HEK293 (cell line): Measurements from ENCODE around the gene SF3B5.
"Not testable (repeated sequence)": the region's sequence is repeated elsewhere in the genome, so short reads cannot be mapped to it uniquely, and the experiment has no call there.

Source experiments
- KLF10 ChIP-seq: fragments of 450-650 bp; IDR thresholded peaks from 2 replicates; pipeline ENCODE4 v1.5.1; 2018; ENCODE audit warnings: missing biosample characterization, mild to moderate bottlenecking, missing genetic modification characterization
- KLF16 ChIP-seq: fragments of 450-650 bp; formaldehyde crosslinking; IDR thresholded peaks from 2 replicates; pipeline ENCODE4 v1.5.1; 2017; ENCODE audit warnings: missing biosample characterization, missing genetic modification characterization
- ZBTB20 ChIP-seq: fragments of 450-650 bp; formaldehyde crosslinking; IDR thresholded peaks from 2 replicates; pipeline ENCODE4 v1.5.1; 2016; ENCODE audit warnings: missing biosample characterization, missing genetic modification characterization
- ZNF140 ChIP-seq: fragments of 450-650 bp; formaldehyde crosslinking; IDR thresholded peaks from 2 replicates; pipeline ENCODE4 v1.5.1; 2016; ENCODE audit warnings: missing biosample characterization, missing genetic modification characterization
- ZNF335 ChIP-seq: fragments of 450-650 bp; formaldehyde crosslinking; conservative IDR thresholded peaks from 2 replicates; pipeline ENCODE4 v1.5.1; 2016; ENCODE audit warnings: missing biosample characterization, missing genetic modification characterization
- ZNF555 ChIP-seq: fragments of 450-650 bp; formaldehyde crosslinking; conservative IDR thresholded peaks from 2 replicates; pipeline ENCODE4 v1.5.1; 2017; ENCODE audit warnings: missing biosample characterization, mild to moderate bottlenecking, missing genetic modification characterization, inconsistent platforms
- ZNF560 ChIP-seq: fragments of 450-650 bp; formaldehyde crosslinking; IDR thresholded peaks from 2 replicates; pipeline ENCODE4 v1.5.1; 2017; ENCODE audit warnings: missing biosample characterization, missing genetic modification characterization, borderline replicate concordance
- ZNF747 ChIP-seq: fragments of 450-650 bp; formaldehyde crosslinking; IDR thresholded peaks from 2 replicates; pipeline ENCODE4 v1.5.1; 2016; ENCODE audit warnings: missing biosample characterization, missing genetic modification characterization
- TF ChIP-seq, protein P1 (sequence below): fragments of 450-650 bp; formaldehyde crosslinking; IDR thresholded peaks from 2 replicates; pipeline ENCODE4 v1.5.1; 2016; ENCODE audit warnings: missing biosample characterization, missing genetic modification characterization
- TF ChIP-seq, protein P2 (sequence below): fragments of 450-650 bp; formaldehyde crosslinking; IDR thresholded peaks from 2 replicates; pipeline ENCODE4 v1.5.1; 2016; ENCODE audit warnings: missing biosample characterization, missing genetic modification characterization, low read depth
- TF ChIP-seq, protein P3 (sequence below): fragments of 450-650 bp; formaldehyde crosslinking; IDR thresholded peaks from 2 replicates; pipeline ENCODE4 v1.5.1; 2016; ENCODE audit warnings: missing biosample characterization, missing genetic modification characterization

DNA sequence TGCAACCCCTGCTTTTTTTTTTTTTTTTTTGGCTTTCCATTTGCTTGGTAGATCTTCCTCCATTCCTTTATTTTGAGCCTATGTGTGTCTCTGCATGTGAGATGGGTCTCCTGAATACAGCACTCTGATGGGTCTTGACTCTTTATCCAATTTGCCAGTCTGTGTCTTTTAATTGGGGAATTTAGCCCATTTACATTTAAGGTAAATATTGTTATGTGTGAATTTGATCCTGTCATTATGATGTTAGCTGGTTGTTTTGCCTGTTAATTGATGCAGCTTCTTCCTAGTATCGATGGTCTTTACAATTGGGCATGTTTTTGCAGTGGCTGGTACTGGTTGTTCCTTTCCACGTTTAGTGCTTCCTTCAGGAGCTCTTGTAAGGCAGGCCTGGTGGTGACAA lies 50.4 kb downstream of the SF3B5 start:
- TF ChIP-seq, protein P1, sequence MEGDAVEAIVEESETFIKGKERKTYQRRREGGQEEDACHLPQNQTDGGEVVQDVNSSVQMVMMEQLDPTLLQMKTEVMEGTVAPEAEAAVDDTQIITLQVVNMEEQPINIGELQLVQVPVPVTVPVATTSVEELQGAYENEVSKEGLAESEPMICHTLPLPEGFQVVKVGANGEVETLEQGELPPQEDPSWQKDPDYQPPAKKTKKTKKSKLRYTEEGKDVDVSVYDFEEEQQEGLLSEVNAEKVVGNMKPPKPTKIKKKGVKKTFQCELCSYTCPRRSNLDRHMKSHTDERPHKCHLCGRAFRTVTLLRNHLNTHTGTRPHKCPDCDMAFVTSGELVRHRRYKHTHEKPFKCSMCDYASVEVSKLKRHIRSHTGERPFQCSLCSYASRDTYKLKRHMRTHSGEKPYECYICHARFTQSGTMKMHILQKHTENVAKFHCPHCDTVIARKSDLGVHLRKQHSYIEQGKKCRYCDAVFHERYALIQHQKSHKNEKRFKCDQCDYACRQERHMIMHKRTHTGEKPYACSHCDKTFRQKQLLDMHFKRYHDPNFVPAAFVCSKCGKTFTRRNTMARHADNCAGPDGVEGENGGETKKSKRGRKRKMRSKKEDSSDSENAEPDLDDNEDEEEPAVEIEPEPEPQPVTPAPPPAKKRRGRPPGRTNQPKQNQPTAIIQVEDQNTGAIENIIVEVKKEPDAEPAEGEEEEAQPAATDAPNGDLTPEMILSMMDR (tag by site-specific recombination): not testable (repeated sequence)
- TF ChIP-seq ZNF747 (tag by site-specific recombination); ZNF555 (tag by site-specific recombination); ZNF560; ZNF140 (tag by site-specific recombination); KLF16 (tag by site-specific recombination); KLF10; ZBTB20 (tag by site-specific recombination); ZNF335: not testable (repeated sequence)
- TF ChIP-seq, protein P2, sequence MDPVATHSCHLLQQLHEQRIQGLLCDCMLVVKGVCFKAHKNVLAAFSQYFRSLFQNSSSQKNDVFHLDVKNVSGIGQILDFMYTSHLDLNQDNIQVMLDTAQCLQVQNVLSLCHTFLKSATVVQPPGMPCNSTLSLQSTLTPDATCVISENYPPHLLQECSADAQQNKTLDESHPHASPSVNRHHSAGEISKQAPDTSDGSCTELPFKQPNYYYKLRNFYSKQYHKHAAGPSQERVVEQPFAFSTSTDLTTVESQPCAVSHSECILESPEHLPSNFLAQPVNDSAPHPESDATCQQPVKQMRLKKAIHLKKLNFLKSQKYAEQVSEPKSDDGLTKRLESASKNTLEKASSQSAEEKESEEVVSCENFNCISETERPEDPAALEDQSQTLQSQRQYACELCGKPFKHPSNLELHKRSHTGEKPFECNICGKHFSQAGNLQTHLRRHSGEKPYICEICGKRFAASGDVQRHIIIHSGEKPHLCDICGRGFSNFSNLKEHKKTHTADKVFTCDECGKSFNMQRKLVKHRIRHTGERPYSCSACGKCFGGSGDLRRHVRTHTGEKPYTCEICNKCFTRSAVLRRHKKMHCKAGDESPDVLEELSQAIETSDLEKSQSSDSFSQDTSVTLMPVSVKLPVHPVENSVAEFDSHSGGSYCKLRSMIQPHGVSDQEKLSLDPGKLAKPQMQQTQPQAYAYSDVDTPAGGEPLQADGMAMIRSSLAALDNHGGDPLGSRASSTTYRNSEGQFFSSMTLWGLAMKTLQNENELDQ (tag by site-specific recombination): not testable (repeated sequence)
- TF ChIP-seq, protein P3, sequence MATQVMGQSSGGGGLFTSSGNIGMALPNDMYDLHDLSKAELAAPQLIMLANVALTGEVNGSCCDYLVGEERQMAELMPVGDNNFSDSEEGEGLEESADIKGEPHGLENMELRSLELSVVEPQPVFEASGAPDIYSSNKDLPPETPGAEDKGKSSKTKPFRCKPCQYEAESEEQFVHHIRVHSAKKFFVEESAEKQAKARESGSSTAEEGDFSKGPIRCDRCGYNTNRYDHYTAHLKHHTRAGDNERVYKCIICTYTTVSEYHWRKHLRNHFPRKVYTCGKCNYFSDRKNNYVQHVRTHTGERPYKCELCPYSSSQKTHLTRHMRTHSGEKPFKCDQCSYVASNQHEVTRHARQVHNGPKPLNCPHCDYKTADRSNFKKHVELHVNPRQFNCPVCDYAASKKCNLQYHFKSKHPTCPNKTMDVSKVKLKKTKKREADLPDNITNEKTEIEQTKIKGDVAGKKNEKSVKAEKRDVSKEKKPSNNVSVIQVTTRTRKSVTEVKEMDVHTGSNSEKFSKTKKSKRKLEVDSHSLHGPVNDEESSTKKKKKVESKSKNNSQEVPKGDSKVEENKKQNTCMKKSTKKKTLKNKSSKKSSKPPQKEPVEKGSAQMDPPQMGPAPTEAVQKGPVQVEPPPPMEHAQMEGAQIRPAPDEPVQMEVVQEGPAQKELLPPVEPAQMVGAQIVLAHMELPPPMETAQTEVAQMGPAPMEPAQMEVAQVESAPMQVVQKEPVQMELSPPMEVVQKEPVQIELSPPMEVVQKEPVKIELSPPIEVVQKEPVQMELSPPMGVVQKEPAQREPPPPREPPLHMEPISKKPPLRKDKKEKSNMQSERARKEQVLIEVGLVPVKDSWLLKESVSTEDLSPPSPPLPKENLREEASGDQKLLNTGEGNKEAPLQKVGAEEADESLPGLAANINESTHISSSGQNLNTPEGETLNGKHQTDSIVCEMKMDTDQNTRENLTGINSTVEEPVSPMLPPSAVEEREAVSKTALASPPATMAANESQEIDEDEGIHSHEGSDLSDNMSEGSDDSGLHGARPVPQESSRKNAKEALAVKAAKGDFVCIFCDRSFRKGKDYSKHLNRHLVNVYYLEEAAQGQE: not testable (repeated sequence)
